ENCODE measurements around the gene ANKRD53. TPM values are rescaled to one million over a fixed set of nuclear protein-coding genes. Genes with fewer than 3 reads are reported as not detected.
A peak's percentile ranks its signal among the peaks of the same experiment; 100 is the strongest.

Gene ANKRD53
- total RNA-seq, 2 donors from 2014 or later: 0.36 to 0.74 TPM

- no peaks in the 10 kb centered on the region for H3K36me3 ChIP-seq
- no peak overlapping the region for H3K27ac ChIP-seq
- peaks cover 3% of the 10 kb centered on the region for H3K27me3 ChIP-seq (replicated peaks; ENCODE audit: insufficient read depth)
- 75% methylated on average over 4 of the region's 4 CpGs for WGBS
- no peak overlapping the region for H3K4me3 ChIP-seq
- no peaks in the 10 kb centered on the region for H3K9me3 ChIP-seq
- no peak for DNase-seq (ENCODE audit: low spot score)
- TF ChIP-seq POLR2A (IDR thresholded peaks at IDR 0.05) (no peak), POLR2AphosphoS5 (IDR thresholded peaks at IDR 0.05) (no peak), CTCF (IDR thresholded peaks at IDR 0.05) (no peak)
- intact Hi-C loops (cut with DNase I): no loop called here
- no peaks in the 10 kb centered on the region for H3K4me1 ChIP-seq (replicated peaks)
Observed at GRCh38 chr2:70966681-70967080, 11.7 kb upstream of the ANKRD53 start.

- no peak for TF ChIP-seq POLR2AphosphoS5 (IDR thresholded peaks at IDR 0.05)
- TF ChIP-seq CTCF (IDR thresholded peaks at IDR 0.05): no peak
- no peak for TF ChIP-seq POLR2A (IDR thresholded peaks at IDR 0.05)
- Histone ChIP-seq H3K4me1 (replicated peaks) (no peaks in the 10 kb centered on the region), H3K4me3 (no peak overlapping the region), H3K27ac (no peak overlapping the region), H3K9me3 (no peaks in the 10 kb centered on the region), H3K27me3 (replicated peaks; ENCODE audit: insufficient read depth) (peaks cover 3% of the 10 kb centered on the region), H3K36me3 (no peaks in the 10 kb centered on the region)
- 64% methylated on average over 4 of the region's 4 CpGs for WGBS
- intact Hi-C loops (cut with DNase I): no loop called here
- DNase-seq (ENCODE audit: low spot score): no peak
Observed at GRCh38 chr2:70967189-70967588, 11.2 kb upstream of the ANKRD53 start.

- no peaks in the 10 kb centered on the region for H3K27me3 ChIP-seq (replicated peaks; ENCODE audit: insufficient read depth)
- no peak overlapping the region for H3K4me3 ChIP-seq
- no peak overlapping the region for H3K27ac ChIP-seq
- DNase-seq (ENCODE audit: low spot score): no peak
- 100% methylated on average over 3 of the region's 3 CpGs for WGBS
- no peaks in the 10 kb centered on the region for H3K9me3 ChIP-seq
- intact Hi-C loops (cut with DNase I): no loop called here
- TF ChIP-seq POLR2AphosphoS5 (IDR thresholded peaks at IDR 0.05): no peak
- H3K36me3 ChIP-seq: no peaks in the 10 kb centered on the region
- H3K4me1 ChIP-seq (replicated peaks): no peaks in the 10 kb centered on the region
Observed at GRCh38 chr2:70974592-70974991, 3.8 kb upstream of the ANKRD53 start.

- DNase-seq (ENCODE audit: low spot score): no peak
- H3K9me3 ChIP-seq: no peaks in the 10 kb centered on the region
Observed at GRCh38 chr2:70975237-70975636, 3.2 kb upstream of the ANKRD53 start.

GRCh38 chr2:70977605-70978205 lies 725 bp upstream of the ANKRD53 start:
- peak; percentile 37 for DNase-seq (ENCODE audit: low spot score)
- Histone ChIP-seq H3K36me3 (no peaks in the 10 kb centered on the region), H3K4me1 (replicated peaks) (no peaks in the 10 kb centered on the region), H3K9me3 (no peaks in the 10 kb centered on the region), H3K4me3 (peak overlapping the region in 1 of 2 donors; percentile 46), H3K27ac (peak overlapping the region; percentile 80 to 86), H3K27me3 (replicated peaks; ENCODE audit: insufficient read depth) (no peaks in the 10 kb centered on the region)
- TF ChIP-seq POLR2AphosphoS5 (IDR thresholded peaks at IDR 0.05) (no peak), CTCF (IDR thresholded peaks at IDR 0.05) (no peak), POLR2A (IDR thresholded peaks at IDR 0.05) (no peak)
- intact Hi-C loops (cut with DNase I): no loop called here
- 24% methylated on average over 14 of the region's 14 CpGs for WGBS

More at GRCh38 chr2:70975237-70975636, 3.2 kb upstream of the ANKRD53 start:
- H3K4me3 ChIP-seq: no peak overlapping the region
- no peaks in the 10 kb centered on the region for H3K4me1 ChIP-seq (replicated peaks)
- TF ChIP-seq POLR2AphosphoS5 (IDR thresholded peaks at IDR 0.05) (no peak), POLR2A (IDR thresholded peaks at IDR 0.05) (no peak), CTCF (IDR thresholded peaks at IDR 0.05) (no peak)
- intact Hi-C loops (cut with DNase I): no loop called here
- H3K27me3 ChIP-seq (replicated peaks; ENCODE audit: insufficient read depth): no peaks in the 10 kb centered on the region
- no peak overlapping the region for H3K27ac ChIP-seq
- WGBS: 82% methylated on average over 2 of the region's 2 CpGs
- H3K36me3 ChIP-seq: no peaks in the 10 kb centered on the region
